SH-SY5Y (cell line): Measurements from ENCODE around the gene ALOX5.

Experiments used
- GATA2 ChIP-seq: IDR thresholded peaks from 2 replicates; pipeline ENCODE4 v1.6.1; 2011; ENCODE audit warnings: mild to moderate bottlenecking, low read depth, low read length
- GATA3 ChIP-seq: IDR thresholded peaks from 2 replicates; pipeline ENCODE4 v1.6.1; 2011; ENCODE audit warnings: low read depth, mild to moderate bottlenecking, low read length, moderate library complexity

GRCh38 chr10:45457487-45457886, 83.5 kb downstream of the ALOX5 start:
- TF ChIP-seq GATA3: no peak
- no peak for TF ChIP-seq GATA2
